Measurements from ENCODE around the gene FNDC11.
"Not testable (repeated sequence)": the region's sequence is repeated elsewhere in the genome, so short reads cannot be mapped to it uniquely, and the experiment has no call there.

FNDC11 gene

GRCh38 chr20:63568170-63568981 is 14.4 kb downstream of the FNDC11 start:
- DNase-seq, result no peak

- no peak for DNase-seq
These were observed 15.3 kb downstream of the FNDC11 start for GRCh38 chr20:63568986-63569949.

GRCh38 chr20:63570281-63571086 is 16.5 kb downstream of the FNDC11 start:
- DNase-seq, result no peak

GRCh38 chr20:63571087-63571478 is 17.1 kb downstream of the FNDC11 start:
- not testable (repeated sequence) for DNase-seq

- DNase-seq, result no peak
These were observed 18.3 kb downstream of the FNDC11 start for GRCh38 chr20:63572071-63572787.

GRCh38 chr20:63572788-63573646 is 19.1 kb downstream of the FNDC11 start:
- DNase-seq, result no peak

GRCh38 chr20:63573647-63574131 is 19.7 kb downstream of the FNDC11 start:
- no peak for DNase-seq

- no peak for DNase-seq
These were observed 20.3 kb downstream of the FNDC11 start, which contains the start of gene HELZ2 for GRCh38 chr20:63574156-63574828. Gene HELZ2 (minus strand): TSS chr20:63574239. CDS start chr20:63572385, 1,854 bp downstream.

GRCh38 chr20:63574829-63575743 is 21.1 kb downstream of the FNDC11 start:
- DNase-seq, result no peak

GRCh38 chr20:63576311-63576710 is 22.4 kb downstream of the FNDC11 start:
- no peak for DNase-seq

- DNase-seq, result no peak
These were observed 23.4 kb downstream of the FNDC11 start for GRCh38 chr20:63577317-63577894.

GRCh38 chr20:63578224-63579016 is 24.5 kb downstream of the FNDC11 start:
- no peak for DNase-seq

- DNase-seq, result no peak
These were observed 25.2 kb downstream of the FNDC11 start for GRCh38 chr20:63579017-63579694.

- DNase-seq, result no peak
These were observed 27.0 kb downstream of the FNDC11 start for GRCh38 chr20:63580796-63581461.

GRCh38 chr20:63582382-63583063 is 28.6 kb downstream of the FNDC11 start:
- no peak for DNase-seq

Data from GF-D8 (cell line).